K562 (cell line): ENCODE measurements around the gene LMF2. TPM values are rescaled to one million over a fixed set of nuclear protein-coding genes. Genes with fewer than 3 reads are reported as not detected.

ENCODE experiments used
- ATAC-seq: fragments of 200-7000 bp; cut with Tn5 transposase; 3 replicates; pipeline ENCODE4 v1.9.1; 2020; ENCODE audit warnings: moderate library complexity
- BruUV-seq: library from RNA; stranded (reverse); fragments of 400-500 nt; replicated peaks from 2 replicates; lab custom pipeline; 2021; lab: Mats Ljungman, UMichigan
- CTCF ChIA-PET: fragments of 300-600 bp; formaldehyde crosslinking; extraction: SDS; loops from one replicate; lab custom pipeline; 2021; ENCODE audit warnings: low intra/inter-chr PET ratio; lab: Yijun Ruan, JAX
- POLR2A ChIA-PET: fragments of 300-600, 350-650 bp; sonication (Branson Sonifier 250); formaldehyde crosslinking; extraction: SDS; loops from one replicate; lab custom pipeline; 2021; ENCODE audit warnings: antibody characterized with exemption, inconsistent platforms; lab: Yijun Ruan, JAX
- DNase-seq, 4 experiments: peaks; one replicate each; pipeline versions ENCODE4 v3.0.0 to v3.0.0-alpha.2; 2011 to 2018; ENCODE audit warnings: low spot score in 3 of 4, mixed read lengths in 3 of 4; ENCODE audit errors: extremely low read depth in 1 of 4
- FAIRE-seq: peaks from 2 replicates; lab custom pipeline; 2011; peaks lifted over from hg19 to GRCh38; lab: Jason Lieb, UNC
- H2AFZ ChIP-seq: 2 replicates; pipeline ENCODE4 v1.6.0; 2011; ENCODE audit warnings: low read depth, low read length, control low read depth, inconsistent platforms
- H3K27ac ChIP-seq: fragments of 200-600 bp; 3 replicates; pipeline ENCODE4 v1.8.0; 2011; ENCODE audit warnings: low read depth, mild to moderate bottlenecking, control low read depth, inconsistent platforms, low read length, moderate library complexity, mixed read lengths; ENCODE audit errors: extremely low read depth
- H3K27me3 ChIP-seq, 2 experiments: fragments of 300-600 bp in 1 of 2; 2 replicates in 1 of 2; 3 replicates in 1 of 2; pipeline versions ENCODE4 v1.6.0 to v1.8.0; 2011; ENCODE audit warnings: inconsistent platforms in 2 of 2, low read length in 2 of 2, mild to moderate bottlenecking in 1 of 2, mixed read lengths in 1 of 2, moderate library complexity in 1 of 2; ENCODE audit not compliant: control insufficient read depth in 2 of 2, insufficient read depth in 2 of 2
- H3K36me3 ChIP-seq: fragments of 300-600 bp; 3 replicates; pipeline ENCODE4 v1.8.0; 2011; ENCODE audit warnings: mild to moderate bottlenecking, low read length, inconsistent platforms; ENCODE audit not compliant: control insufficient read depth, insufficient read depth
- H3K4me1 ChIP-seq, 2 experiments: fragments of 200-600 bp in 1 of 2; replicated peaks in 1 of 2; 2 replicates in 1 of 2; 3 replicates in 1 of 2; pipeline versions ENCODE4 v1.5.1 to v1.8.0; 2011; ENCODE audit warnings: inconsistent platforms in 2 of 2, low read length in 2 of 2, mild to moderate bottlenecking in 1 of 2, mixed read lengths in 1 of 2, moderate library complexity in 1 of 2; ENCODE audit not compliant: control insufficient read depth in 2 of 2, insufficient read depth in 2 of 2
- H3K4me2 ChIP-seq: 2 replicates; pipeline ENCODE4 v1.6.1; 2011; ENCODE audit warnings: low read length, control low read depth, inconsistent platforms, mixed read lengths; ENCODE audit not compliant: insufficient read depth
- H3K4me3 ChIP-seq: fragments of 200-600 bp; sonication (generic), shearing (Covaris generic); 2 replicates; pipeline ENCODE4 v1.5.1; 2016; ENCODE audit warnings: control low read depth, inconsistent platforms
- H3K79me2 ChIP-seq: fragments of 200-600 bp; 3 replicates; pipeline ENCODE4 v1.8.0; 2011; ENCODE audit warnings: low read length, inconsistent platforms; ENCODE audit not compliant: control insufficient read depth, insufficient read depth
- H3K9ac ChIP-seq, 2 experiments: 2 replicates each; pipeline versions ENCODE4 v1.6.0 to v1.6.1; 2011; ENCODE audit warnings: low read depth in 2 of 2, low read length in 2 of 2, control low read depth in 1 of 2, inconsistent platforms in 1 of 2, mild to moderate bottlenecking in 1 of 2, mixed read lengths in 1 of 2; ENCODE audit not compliant: insufficient read depth in 1 of 2
- H3K9me1 ChIP-seq: one replicate; pipeline ENCODE4 v1.6.0; 2011; ENCODE audit warnings: inconsistent platforms, mild to moderate bottlenecking, low read length, moderate library complexity; ENCODE audit not compliant: control insufficient read depth, insufficient read depth
- H3K9me3 ChIP-seq: replicated peaks from 2 replicates; pipeline ENCODE4 v1.5.1; 2011; ENCODE audit warnings: low read depth, low read length, inconsistent platforms; ENCODE audit not compliant: control insufficient read depth, insufficient read depth
- H4K20me1 ChIP-seq: replicated peaks from 2 replicates; pipeline ENCODE4 v1.6.1; 2011; ENCODE audit warnings: low read length, inconsistent platforms, mixed read lengths; ENCODE audit not compliant: control insufficient read depth, insufficient read depth
- BCLAF1 ChIP-seq, 2 experiments: fragments of 450-650 bp in 1 of 2; IDR thresholded peaks; 2 replicates each; pipeline ENCODE4 v1.6.1; 2011 to 2017; ENCODE audit warnings: low read depth in 2 of 2, antibody characterized with exemption in 1 of 2, borderline replicate concordance in 1 of 2, low read length in 1 of 2, mild to moderate bottlenecking in 1 of 2, mixed read lengths in 1 of 2; ENCODE audit not compliant: control insufficient read depth in 1 of 2
- GTF2F1 ChIP-seq: IDR thresholded peaks from 2 replicates; pipeline ENCODE4 v1.6.1; 2011; ENCODE audit warnings: low read depth, low read length, improper control_type of control experiment
- MCM3 ChIP-seq: fragments of 450-650 bp; IDR thresholded peaks from 2 replicates; pipeline ENCODE4 v1.6.1; 2016
- RBM15 ChIP-seq: fragments of 200-400 bp; formaldehyde crosslinking; IDR thresholded peaks from 2 replicates; pipeline ENCODE4 v1.6.1; 2018; ENCODE audit warnings: mild to moderate bottlenecking, low read length, moderate library complexity; ENCODE audit not compliant: insufficient read depth
- SMARCE1 ChIP-seq: fragments of 450-650 bp; IDR thresholded peaks from 2 replicates; pipeline ENCODE4 v1.7.1; 2016; ENCODE audit warnings: mild to moderate bottlenecking
- TCF7L2 ChIP-seq: fragments of 150-350 bp; IDR thresholded peaks from 2 replicates; pipeline ENCODE4 v1.6.1; 2016; ENCODE audit warnings: low read depth, mild to moderate bottlenecking, low read length, moderate library complexity
- ZNF436 ChIP-seq: fragments of 250-450, 450-650 bp; sonication (Bioruptor Pico); formaldehyde crosslinking; IDR thresholded peaks from 2 replicates; pipeline ENCODE4 v1.7.0; 2020; ENCODE audit warnings: mild to moderate bottlenecking
- ZNF644 ChIP-seq: fragments of 200-800 bp; sonication (Bioruptor generic); IDR thresholded peaks from 2 replicates; pipeline ENCODE4 v1.6.1; 2016; ENCODE audit warnings: low read depth, missing genetic modification characterization, missing compliant biosample characterization
- WGBS: fragments of 100-300 bp; shearing (Covaris generic); methylation state at CpG from one replicate; pipeline ENCODE4 v1.1.6; 2016; ENCODE audit warnings: low coverage, mixed read lengths; ENCODE audit not compliant: insufficient coverage; ENCODE audit errors: missing lambda C conversion rate; 5-methylcytosine and 5-hydroxymethylcytosine counted together
- in situ Hi-C: fragments of 300-500 bp; cut with MboI; formaldehyde crosslinking; loops from 4 replicates; pipeline ENCODE4 v1.15.0; 2018; ENCODE audit warnings: inconsistent platforms, mixed read lengths
- intact Hi-C: fragments of 100-400 bp; cut with micrococcal nuclease; formaldehyde crosslinking; loops from 2 replicates; pipeline ENCODE4 v1.14.2; 2022
- polyA plus RNA-seq, 8 experiments: library from polyadenylated mRNA; depleted of rRNA in 4 of 8; stranded (reverse) in 5 of 8; unstranded in 3 of 8; fragments of >200 nt; fragmentation: Nextera tagmentation in 2 of 8; fragmentation: Illumina TruSeq in 1 of 8; extraction: Ambion mirVana in 2 of 8; extraction: Trizol in 1 of 8; gene quantifications; 2 replicates each; pipeline versions ENCODE4 v1.2.1 to v1.2.3, GENCODE V29; 2011 to 2014; ENCODE audit warnings: inconsistent platforms in 1 of 8, missing spikeins in 1 of 8
- total RNA-seq, 7 experiments: library from RNA; depleted of rRNA in 6 of 7; stranded (reverse); fragments of >200 nt in 6 of 7; fragmentation: Illumina TruSeq in 2 of 7; extraction: Trizol in 2 of 7; gene quantifications; 2 replicates each; pipeline versions ENCODE4 v1.2.1 to v1.2.3, GENCODE V29; 2011 to 2021; ENCODE audit warnings: low replicate concordance in 1 of 7

The LMF2 gene
- total and polyA plus RNA-seq, 9 of the 15 experiments (the other 6 are each of a cell fraction or from before 2014, with no cell fraction given): 0.08 to 37.1 (median 7.6) TPM

GRCh38 chr22:50456026-50456425, 51.5 kb downstream of the LMF2 start:
- WGBS: 100% methylated on average over 4 of the region's 11 CpGs
- peaks cover 51% of the 10 kb centered on the region; the same call in 1 of the 3 replicates for H3K36me3 ChIP-seq
- TF ChIP-seq ZNF436 (CRISPR knock-in tag) (no peak), SMARCE1 (no peak), MCM3 (no peak), RBM15 (no peak), TCF7L2 (no peak), ZNF644 (tag) (no peak), BCLAF1 (IDR thresholded peaks at IDR 0.05; ENCODE audit: borderline replicate concordance in 1 of 2, control insufficient read depth in 1 of 2, low read depth in 2 of 2, low read length in 1 of 2) (no peak), GTF2F1 (no peak)
- TF ChIP-seq, all 486 proteins: peak for 0
- DNase-seq: no peak
- H3K79me2 ChIP-seq: no peaks in the 10 kb centered on the region
- H4K20me1 ChIP-seq: no peaks in the 10 kb centered on the region
- H3K27ac ChIP-seq: no peak overlapping the region
- ChIA-PET POLR2A (no interaction called here), CTCF (no interaction called here)
- H3K4me3 ChIP-seq: no peak overlapping the region
- no peak overlapping the region for H3K4me2 ChIP-seq
- no peaks in the 10 kb centered on the region for H3K27me3 ChIP-seq
- no peak overlapping the region for H3K9ac ChIP-seq
- no peak for ATAC-seq
- no TSS peak for BruUV-seq
- in situ Hi-C loops: no loop called here
- intact Hi-C loops: no loop called here
- H2AFZ ChIP-seq: no peak overlapping the region
- no peak for FAIRE-seq
- H3K9me1 ChIP-seq: no peaks in the 10 kb centered on the region
- no peaks in the 10 kb centered on the region for H3K9me3 ChIP-seq
- H3K4me1 ChIP-seq: peaks cover 0 to 4% of the 10 kb centered on the region in 2 experiments; a peak in 2 of 5 replicates
